WERI-Rb-1 (cell line): ENCODE results near the gene KHDRBS1.
"Not testable (repeated sequence)": the region's sequence is repeated elsewhere in the genome, so short reads cannot be mapped to it uniquely, and the experiment has no call there.

Experiments used
- DNase-seq: peaks from one replicate; pipeline ENCODE4 v3.0.0-alpha.2; 2020
- H3K27ac ChIP-seq: fragments of 250-450 bp; sonication (Bioruptor Pico); 2 replicates; pipeline ENCODE4 v1.5.1; 2020; ENCODE audit warnings: mild to moderate bottlenecking, moderate library complexity
- H3K27me3 ChIP-seq: fragments of 250-450 bp; sonication (Bioruptor Pico); 2 replicates; pipeline ENCODE4 v1.5.1; 2021; ENCODE audit warnings: mild to moderate bottlenecking, low read depth, moderate library complexity; ENCODE audit not compliant: insufficient read depth, severe bottlenecking
- H3K36me3 ChIP-seq: fragments of 250-450 bp; sonication (Bioruptor Pico); 2 replicates; pipeline ENCODE4 v1.5.1; 2020; ENCODE audit warnings: mild to moderate bottlenecking, moderate library complexity
- H3K4me3 ChIP-seq: 2 replicates; pipeline ENCODE4 v1.5.1; 2011; ENCODE audit warnings: low read depth, mild to moderate bottlenecking, control low read depth, low read length
- H3K9me3 ChIP-seq: fragments of 250-450 bp; sonication (Bioruptor Pico); 2 replicates; pipeline ENCODE4 v1.5.1; 2021; ENCODE audit warnings: mild to moderate bottlenecking, moderate library complexity; ENCODE audit not compliant: severe bottlenecking
- CTCF ChIP-seq: IDR thresholded peaks from 2 replicates; pipeline ENCODE4 v1.5.1; 2011; ENCODE audit warnings: low read depth, mild to moderate bottlenecking, control low read depth, inconsistent platforms, low read length

Gene KHDRBS1

GRCh38 chr1:32060914-32061313 lies 47.2 kb downstream of the KHDRBS1 start:
- no peak overlapping the region for H3K4me3 ChIP-seq
- no peak overlapping the region for H3K27ac ChIP-seq
- no peaks in the 10 kb centered on the region for H3K27me3 ChIP-seq
- DNase-seq = no peak
- no peak for TF ChIP-seq CTCF
- peaks cover 64% of the 10 kb centered on the region for H3K36me3 ChIP-seq
- H3K9me3 ChIP-seq = no peaks in the 10 kb centered on the region

GRCh38 chr1:32062867-32063230 lies 49.2 kb downstream of the KHDRBS1 start:
- Histone ChIP-seq H3K36me3 (peaks cover 51% of the 10 kb centered on the region), H3K4me3 (no peak overlapping the region), H3K27ac (peak overlapping the region; percentile 82), H3K27me3 (no peaks in the 10 kb centered on the region), H3K9me3 (no peaks in the 10 kb centered on the region)
- DNase-seq = no peak
- TF ChIP-seq CTCF = no peak

- DNase-seq = peak; percentile 28
- TF ChIP-seq CTCF = peak; percentile 35; the same call in 1 of the 2 replicates
- no peaks in the 10 kb centered on the region for H3K9me3 ChIP-seq
- peaks cover 48% of the 10 kb centered on the region for H3K36me3 ChIP-seq
- H3K27ac ChIP-seq = peak overlapping the region; percentile 82
- no peak overlapping the region for H3K4me3 ChIP-seq
- no peaks in the 10 kb centered on the region for H3K27me3 ChIP-seq
Measured at GRCh38 chr1:32063261-32063681, 49.6 kb downstream of the KHDRBS1 start.

GRCh38 chr1:32065613-32066488 lies 52.2 kb downstream of the KHDRBS1 start:
- not testable (repeated sequence) for DNase-seq, H3K27me3 ChIP-seq, H3K4me3 ChIP-seq, H3K27ac ChIP-seq, H3K9me3 ChIP-seq
- H3K36me3 ChIP-seq = peaks cover 24% of the 10 kb centered on the region

- TF ChIP-seq CTCF = no peak
- Histone ChIP-seq H3K4me3 (no peak overlapping the region), H3K36me3 (peaks cover 18% of the 10 kb centered on the region), H3K27ac (no peak overlapping the region), H3K27me3 (no peaks in the 10 kb centered on the region), H3K9me3 (no peaks in the 10 kb centered on the region)
- DNase-seq = no peak
Measured at GRCh38 chr1:32066489-32066873, 52.8 kb downstream of the KHDRBS1 start.

- no peaks in the 10 kb centered on the region for H3K27me3 ChIP-seq
- TF ChIP-seq CTCF = no peak
- no peak overlapping the region for H3K4me3 ChIP-seq
- H3K27ac ChIP-seq = no peak overlapping the region
- H3K9me3 ChIP-seq = no peaks in the 10 kb centered on the region
- peaks cover 7% of the 10 kb centered on the region; the same call in 1 of the 2 replicates for H3K36me3 ChIP-seq
- DNase-seq = no peak
Measured at GRCh38 chr1:32068957-32069588, 55.4 kb downstream of the KHDRBS1 start.
